Stimulated activated CD8-positive, alpha-beta memory T cell treated with anti-CD3 and anti-CD28 coated beads, Interleukin-15, amount 100 ng/mL, for 24 hours (primary cell): ENCODE results near the gene DAG1.
"Not testable (repeated sequence)": the region's sequence is repeated elsewhere in the genome, so short reads cannot be mapped to it uniquely, and the experiment has no call there.

Experiments used
- DNase-seq: peaks from one replicate; pipeline ENCODE4 v3.0.0-alpha.2; 2020; ENCODE audit warnings: low read depth

The DAG1 gene

DNA sequence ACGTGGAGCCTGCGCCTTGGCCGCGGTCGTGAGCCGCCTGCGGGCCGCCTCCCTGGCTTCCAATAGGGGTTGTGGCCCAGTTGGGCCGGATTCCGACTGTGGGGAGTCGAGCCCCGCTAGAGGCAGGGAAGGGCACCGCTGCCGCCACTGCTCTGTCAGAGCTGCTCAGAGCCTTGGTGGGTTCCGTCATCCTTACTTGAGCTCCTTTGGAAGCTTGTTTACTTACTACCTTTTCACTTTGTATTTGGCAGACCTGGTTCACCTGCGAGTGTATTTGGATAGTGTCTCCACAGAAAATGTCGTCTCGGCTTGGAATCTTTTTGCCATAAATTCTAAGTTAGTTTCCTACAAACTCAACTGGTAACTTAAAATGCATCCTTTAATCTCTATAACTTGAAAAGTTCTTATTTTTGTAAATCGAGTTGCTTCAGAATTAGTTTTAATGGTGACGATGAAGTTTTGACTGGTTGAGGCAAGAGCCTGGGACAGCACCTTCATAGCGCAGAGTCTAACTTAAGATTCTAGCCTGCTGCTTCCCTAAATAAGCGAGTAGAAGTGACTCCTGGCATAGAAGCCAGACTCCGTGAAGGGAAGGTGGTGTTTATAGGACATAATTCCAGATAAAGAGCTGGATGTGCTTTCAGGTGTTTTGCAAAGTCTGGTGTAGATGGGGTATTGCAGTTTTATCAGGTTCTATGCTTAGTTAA lies 800 bp downstream of the DAG1 start:
- DNase-seq, result no peak

DNA sequence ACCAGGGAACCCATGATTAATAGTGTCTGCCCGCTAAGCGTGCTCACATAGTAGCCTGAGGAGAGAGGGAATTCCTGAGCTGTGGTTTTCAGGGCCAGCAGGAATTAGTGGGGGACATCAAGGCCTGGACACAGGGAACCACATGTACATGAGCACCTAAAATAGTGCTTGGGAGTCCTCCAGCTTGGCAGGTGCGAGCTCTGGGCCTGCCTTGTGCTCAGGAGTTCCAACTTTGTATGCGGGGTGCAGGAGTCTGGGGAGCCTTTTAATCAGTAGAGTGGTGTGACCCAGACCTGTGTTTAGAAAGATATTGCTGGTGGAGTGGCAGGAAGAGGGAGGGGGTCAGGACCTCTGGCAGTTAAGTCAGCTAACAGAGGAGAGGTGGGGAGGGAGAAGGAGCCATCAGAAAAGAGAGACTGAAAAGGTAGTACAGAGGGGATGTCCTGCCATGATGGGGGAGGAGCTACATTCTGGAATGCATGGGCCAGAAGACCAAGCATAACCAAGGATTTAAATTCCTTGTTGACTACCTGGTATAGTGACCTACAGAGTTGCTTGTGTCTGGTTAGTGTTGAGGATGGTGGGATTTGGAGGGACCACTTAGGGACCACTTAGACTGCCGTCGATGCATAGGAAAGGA lies 1.9 kb downstream of the DAG1 start:
- no peak for DNase-seq

DNA sequence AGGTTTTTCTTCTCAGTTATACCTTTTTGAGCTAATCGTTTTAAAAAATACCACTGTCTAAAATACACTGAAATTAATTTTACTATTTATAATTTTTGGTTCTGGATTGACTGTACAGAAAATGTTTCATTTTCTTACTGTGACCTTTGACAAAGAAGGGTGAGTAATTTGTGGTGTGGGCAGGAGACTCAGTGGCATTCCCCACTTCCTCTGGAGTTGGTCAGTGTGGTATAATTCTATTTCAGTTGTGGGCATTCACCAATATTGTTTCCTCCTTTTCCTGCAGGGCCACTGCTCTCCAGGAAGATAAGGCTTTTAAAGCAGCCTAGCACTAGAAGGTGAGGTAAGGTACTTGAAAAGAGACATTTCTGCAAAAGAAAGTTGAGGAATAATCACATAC lies 6.5 kb downstream of the DAG1 start:
- DNase-seq, result no peak

DNA sequence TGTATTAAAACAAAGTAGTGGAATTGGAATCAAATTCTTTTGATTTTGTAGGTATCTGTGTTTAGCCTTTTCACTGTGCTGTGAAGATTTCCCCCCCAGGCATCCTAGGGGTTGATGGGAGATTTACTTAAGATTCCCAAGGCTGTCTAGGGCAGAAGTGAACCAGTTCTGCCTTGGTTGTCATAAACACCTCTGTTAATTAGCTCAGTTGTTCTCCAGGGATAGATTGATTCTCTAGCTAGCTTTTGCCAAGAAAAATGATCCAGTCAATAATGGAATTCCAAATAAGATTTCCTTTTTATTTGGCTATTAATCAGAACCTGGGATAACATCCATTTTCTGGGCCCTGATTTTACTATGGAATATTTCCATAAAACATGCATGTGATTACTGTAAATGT lies 12.7 kb downstream of the DAG1 start:
- DNase-seq, result no peak

DNA sequence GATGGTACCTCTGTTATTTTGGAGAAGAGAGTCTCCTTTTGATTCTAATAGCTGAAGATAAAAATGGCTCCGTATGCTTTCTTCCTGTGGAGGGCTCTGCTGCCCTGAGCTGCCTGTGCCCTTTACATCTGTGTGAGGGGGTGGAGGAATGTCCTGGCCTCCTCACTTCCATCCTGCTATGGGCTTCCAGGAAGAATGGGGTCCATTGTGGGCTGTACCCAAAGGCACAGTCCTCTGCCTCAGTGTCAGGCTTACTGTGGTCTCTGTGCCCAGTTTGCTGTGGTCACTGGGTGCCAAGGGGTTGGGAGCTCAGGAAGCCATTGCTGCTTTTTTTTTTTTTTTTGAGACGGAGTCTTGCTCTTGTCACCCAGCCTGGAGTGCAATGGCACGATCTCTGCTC lies 14.4 kb downstream of the DAG1 start:
- DNase-seq, result no peak

DNA sequence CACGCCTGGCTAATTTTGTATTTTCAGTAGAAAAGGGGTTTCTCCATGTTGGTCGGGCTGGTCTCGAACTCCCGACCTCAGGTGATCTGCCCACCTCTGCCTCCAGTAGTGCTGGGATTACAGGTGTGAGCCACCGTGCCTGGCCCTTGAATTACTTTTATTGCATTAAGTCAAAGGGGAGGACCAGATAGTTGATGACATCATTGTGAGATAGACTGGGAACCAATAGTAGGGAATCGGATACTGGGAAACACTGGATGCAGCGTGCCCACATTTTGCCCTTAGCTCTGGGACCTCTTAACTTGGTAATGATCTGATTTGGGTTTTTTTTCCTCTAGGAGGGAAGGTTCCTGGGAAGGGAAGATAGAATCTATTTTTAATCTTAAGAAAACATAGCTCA lies 19.2 kb downstream of the DAG1 start:
- DNase-seq, result no peak

DNA sequence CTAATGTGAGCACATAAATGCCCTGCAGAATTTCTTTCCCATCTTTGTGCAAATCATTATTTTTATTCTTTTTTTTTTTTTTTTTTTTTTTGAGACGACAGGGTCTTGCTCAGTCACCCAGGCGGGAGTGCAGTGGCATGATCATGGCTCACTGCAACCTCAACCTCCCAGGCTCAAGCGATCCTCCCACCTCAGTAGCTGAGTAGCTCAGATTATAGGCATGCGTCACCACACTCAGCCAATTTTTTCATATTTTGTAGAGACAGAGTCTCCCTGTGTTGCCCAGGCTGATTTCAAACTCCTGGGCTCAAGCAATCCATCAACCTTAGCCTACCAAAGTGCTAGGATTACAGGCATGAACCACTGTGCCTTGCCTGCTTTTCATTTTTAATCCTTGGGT lies 22.9 kb downstream of the DAG1 start:
- no peak for DNase-seq

DNA sequence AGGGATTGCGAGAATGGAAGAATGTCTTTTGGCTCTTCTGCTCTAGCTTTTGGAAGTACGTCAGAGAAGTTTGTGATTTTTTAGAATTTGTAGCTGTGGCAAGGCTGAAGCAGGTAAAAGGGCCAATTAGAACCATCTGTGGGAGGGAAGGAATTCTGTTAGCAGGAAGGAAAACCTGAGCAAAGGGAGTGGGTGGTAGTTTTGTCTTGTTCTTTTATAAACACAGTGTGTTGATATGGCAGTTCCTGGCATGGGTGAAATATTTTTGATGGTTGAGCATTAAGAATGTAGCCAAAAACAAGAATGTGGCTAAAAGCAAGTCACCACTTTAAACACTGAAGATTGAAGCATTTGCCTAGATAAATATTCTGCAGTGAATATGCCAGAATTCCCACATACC lies 23.8 kb downstream of the DAG1 start:
- DNase-seq, result no peak

DNA sequence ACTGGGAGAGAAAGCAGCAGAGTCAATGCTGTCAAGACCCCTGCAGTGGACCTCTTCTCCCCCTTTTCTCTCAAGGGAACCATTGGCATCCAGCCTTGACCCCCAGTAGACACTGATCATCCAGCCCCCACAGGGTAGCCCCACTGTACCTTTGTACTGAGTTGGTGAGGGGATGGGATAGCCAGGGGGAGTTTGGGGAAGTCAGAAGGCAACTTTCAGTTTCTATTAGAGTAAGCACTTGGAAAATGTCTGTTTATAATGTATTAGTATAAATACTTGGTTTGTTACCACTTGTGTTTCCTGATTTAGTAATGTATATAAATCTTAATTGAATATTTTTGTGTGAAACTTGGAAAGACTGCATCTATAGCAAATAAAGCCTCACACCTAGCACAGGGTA lies 25.0 kb downstream of the DAG1 start:
- DNase-seq, result no peak

DNA sequence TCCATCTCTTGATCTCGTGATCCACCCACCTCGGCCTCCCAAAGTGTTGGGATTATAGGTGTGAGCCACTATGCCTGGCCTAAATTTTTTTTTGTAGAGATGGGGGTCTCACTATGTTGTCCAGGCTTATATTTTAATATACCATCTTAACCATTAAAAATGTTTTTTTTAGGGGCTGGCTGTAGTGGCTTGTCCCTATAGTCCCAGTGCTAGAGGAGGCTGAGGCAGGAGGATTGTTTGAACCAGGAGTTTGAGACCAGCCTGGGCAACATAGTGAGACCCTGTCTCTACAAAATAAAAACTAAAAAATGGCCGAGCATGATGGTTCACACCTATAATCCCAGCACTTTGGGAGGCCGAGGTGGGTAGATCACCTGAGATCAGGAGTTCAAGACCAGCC lies 26.8 kb downstream of the DAG1 start:
- DNase-seq, result not testable (repeated sequence)

DNA sequence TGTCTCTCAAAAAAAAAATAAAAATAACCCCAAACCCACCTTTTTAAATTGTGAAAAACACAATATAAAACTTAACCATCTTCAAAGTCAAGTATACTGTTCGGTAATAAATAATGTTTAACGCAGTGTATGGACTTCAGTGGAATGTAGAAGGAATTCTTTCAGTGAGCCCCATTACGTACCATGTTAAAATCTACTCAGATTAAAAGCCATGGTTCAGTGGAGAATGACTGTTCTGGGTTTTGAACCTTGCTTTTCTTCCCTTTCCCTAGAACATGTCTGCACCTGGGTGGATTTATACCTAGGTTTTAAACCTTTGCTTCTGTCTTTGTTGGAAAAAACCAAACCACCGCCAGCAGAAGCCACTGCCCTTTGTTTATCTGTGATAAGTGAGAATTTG lies 27.5 kb downstream of the DAG1 start:
- DNase-seq, result no peak

DNA sequence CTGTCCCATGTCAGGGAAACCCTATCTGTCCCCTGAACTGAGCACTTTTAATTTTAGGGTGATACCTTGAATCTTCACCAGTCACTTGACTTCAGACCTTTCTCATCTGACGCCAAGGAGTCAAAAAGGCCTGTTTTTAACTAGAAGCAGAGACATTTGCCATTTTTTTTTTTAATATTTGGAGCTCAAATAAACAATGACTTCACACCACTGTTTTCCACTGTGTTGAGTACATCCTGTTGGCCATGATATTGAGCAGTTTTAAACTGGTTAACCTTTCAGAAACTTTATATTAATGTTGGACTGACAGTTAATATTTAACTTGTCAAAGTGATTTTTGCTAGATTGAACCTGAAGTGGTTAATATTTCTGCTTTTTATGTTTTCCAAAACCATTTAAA lies 28.2 kb downstream of the DAG1 start:
- no peak for DNase-seq

DNA sequence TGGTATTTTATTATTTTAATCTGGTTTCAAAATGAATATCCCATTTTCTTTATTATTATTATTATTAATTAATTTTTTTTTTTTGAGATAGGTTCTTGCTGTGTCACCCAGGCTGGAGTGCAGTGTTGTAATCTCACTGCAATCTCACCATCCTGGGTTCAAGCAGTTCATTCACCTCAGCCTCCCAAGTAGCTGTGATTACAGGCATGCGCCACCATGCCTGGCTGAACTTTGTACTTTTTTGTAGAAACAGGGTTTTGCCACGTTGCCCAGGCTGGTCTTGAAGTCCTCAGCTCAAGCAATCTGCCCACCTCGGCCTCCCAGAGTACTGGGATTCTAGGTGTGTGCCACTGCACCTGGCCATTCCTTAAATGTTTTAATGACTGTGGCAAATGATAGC lies 28.6 kb downstream of the DAG1 start:
- no peak for DNase-seq

DNA sequence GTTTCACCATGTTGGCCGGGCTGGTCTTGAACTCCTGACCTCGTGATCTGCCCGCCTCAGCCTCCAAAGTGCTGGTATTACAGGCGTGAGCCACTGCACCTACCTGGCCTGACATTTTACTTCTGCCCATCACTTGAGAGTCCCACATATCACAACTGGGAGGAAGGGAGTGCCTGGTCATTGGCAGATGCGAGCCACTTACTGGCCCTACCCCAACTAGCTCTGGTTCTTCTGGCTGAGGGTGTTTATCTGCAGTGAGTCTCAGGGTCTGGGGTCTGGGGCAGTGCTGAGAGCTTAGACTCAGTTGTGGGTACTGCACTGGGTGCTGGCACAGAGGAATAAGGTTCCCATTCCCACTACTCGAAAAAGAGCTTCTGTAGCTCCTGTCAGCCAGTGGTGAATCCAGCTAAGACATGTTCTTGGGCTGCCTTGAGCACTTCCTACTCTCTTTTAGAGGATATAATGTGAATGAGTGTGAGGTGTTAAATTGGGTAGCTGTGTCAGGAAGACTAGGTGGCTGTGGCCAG lies 30.2 kb downstream of the DAG1 start:
- DNase-seq, result no peak

DNA sequence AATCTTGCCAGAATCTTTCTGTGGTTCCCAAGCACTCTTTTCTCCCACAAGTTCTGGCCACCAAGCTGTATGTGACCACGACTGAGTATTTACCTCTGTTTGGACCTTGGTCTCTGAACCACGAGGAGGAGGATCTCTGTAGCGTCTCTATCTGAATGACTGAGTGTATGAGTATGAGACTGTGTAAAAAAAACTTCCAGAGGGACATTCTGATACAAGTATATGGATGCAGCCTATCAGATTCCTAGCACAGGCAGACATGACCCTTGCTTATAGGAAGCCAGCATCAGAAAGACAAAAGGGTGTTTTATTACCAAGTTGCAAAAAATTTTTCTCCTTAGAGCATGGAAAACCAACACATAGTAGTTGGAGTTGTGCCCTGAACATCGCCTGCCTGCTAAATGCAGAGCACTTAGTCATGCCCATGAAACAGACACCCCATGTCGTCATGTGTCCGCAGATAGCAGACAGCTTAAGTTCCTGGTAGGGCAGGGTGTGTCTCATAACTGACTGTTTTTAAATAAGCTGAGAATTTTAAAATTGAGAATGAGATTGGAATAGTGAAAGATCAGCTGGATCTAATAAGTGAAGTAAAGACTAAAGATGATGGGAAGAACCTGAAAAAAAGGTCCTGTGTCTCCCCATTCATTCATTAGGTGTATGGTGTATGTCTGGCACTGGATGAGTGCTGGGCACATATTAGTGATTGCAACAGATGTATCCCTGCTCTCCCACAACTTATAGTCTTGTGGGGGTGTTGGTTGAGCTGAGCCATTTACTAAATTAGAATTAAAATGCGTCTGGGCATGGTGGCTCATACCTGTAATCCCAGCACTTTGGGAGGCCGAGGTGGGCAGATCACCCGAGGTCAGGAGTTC lies 30.9 kb downstream of the DAG1 start:
- DNase-seq, result no peak

DNA sequence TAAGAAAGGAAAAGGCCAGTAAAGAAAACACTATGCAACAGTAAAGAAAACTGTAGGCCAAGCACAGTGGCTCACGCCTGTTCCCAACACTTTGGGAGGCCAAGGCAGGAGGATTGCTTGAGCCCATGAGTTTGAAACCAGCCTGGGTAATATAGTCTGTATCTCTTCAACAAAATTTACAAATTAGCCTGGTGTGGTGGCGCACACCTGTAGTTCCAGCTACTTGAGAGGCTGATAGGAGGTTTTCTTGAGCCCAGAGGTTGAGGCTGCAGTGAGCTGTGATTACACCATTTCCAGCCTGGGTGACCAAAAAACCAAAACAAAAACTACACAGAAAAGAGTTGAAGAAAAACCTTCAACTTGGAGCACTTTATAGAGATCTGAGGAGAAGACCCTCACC lies 31.8 kb downstream of the DAG1 start:
- no peak for DNase-seq

DNA sequence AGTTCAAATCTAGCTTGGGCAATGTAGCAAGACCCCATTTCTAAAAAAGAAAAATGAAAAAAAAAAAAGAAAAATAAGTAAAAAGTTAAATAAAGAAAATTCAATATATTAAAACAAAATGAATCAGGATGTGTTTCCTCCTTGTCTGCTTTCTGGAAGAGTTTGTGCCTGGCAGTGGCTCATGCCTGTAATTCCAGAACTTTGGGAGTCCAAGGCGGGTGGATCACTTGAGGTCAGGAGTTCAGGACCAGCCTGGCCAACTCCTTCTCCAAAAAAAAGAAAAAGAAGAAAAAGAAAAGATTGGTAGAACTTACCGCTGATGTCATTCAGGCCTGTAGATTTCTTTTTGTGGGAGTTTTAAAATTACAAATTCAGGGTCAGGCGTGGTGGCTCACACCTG lies 36.8 kb downstream of the DAG1 start:
- no peak for DNase-seq

DNA sequence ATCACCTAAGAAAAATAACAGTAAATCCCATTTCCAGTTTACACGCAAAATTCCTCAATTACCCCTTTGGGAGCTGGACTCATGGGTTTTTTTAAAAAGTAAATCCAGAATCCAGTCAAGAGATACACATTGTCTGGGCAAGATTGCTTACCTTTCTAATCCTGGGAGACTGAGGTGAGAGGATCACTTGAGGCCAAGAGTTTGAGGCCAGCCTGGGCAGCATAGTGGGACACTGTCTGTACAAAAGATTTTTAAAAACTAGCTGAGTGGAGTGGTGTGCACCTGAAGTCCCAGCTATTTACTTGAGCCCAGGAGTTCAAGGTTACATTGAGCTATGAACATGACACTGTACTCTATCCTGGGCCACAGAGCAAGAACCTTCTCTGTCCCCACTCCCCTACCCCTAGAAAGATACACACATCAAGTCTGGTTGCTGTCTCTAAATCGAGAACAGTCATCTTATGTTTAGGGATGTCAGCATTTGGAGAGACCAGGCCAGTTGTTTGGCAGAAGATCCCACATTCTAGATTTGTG lies 39.0 kb downstream of the DAG1 start:
- DNase-seq, result no peak

DNA sequence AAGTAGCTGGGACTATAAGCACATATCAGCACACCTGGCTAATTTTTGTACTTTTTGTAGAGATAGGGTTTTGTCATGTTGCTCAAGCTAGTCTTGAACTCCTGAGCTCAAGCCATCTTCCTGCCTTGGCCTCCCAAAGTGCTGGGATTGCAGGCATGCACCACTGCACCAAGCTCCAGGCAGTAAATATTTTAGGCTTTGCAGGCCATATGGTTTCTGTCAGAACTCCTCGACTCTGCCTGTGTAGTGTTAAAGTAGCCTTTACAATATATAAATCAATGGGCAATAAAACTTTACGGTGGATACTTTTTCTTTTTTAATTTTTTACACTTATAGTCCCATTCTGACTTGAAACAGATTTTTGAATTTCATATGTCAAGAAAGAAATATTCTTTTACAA lies 41.6 kb downstream of the DAG1 start:
- DNase-seq, result no peak

DNA sequence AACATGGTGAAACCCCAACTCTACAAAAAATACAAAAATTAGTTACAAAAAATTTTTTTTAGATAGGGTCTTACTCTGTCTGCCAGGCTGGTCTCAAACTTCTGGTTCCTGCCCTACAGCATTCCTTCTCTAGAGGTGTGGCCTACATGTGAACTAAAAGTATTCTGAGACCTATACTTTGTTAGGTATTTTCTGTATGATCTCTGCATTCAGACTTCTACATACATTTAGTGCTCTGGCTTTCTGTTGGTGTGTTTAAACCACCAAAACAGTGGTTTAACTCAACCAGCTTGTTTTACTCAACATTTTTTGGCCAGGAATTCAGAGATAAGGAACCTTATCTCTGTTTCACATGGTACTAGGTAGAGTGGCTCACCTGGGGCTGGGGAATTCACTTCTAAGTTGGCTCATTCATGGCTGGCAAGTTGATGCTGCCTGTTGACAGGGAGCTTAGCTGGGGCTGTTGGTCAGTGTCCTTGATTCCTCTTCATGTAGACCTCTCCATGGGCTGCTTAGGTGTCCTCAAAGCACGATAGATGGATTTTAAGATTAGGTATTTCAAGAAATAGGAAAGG lies 42.8 kb downstream of the DAG1 start:
- DNase-seq, result no peak

DNA sequence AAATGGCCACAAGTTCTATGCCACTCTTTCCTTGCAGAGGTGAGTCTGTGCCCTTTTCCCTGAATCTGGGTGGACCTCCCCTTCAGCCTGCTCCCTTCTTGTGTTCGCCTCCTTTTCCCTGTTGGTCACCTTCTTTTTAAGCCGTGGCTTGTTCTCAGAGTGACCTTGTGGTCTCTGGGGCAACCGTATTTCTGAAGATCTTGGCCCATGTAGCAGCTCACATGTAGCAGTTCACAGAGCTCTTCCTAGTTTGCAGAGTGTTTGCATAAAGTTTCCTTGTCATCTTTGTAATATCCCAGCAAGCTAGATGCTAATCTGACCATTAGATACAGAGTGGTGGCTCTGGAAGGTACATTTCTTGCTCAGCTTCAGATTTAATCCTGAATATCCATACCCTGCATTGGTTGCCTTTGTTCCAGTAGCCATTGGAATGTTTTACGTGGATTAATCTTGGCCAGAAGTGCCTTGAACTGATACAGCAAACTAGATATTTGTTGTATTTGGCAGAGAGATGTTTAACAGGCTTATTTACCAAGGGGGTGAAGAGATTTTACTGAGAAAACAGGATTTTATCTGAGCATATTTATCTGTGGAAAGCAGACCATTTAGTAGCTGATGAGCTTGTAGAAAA lies 43.5 kb downstream of the DAG1 start:
- DNase-seq, result no peak

DNA sequence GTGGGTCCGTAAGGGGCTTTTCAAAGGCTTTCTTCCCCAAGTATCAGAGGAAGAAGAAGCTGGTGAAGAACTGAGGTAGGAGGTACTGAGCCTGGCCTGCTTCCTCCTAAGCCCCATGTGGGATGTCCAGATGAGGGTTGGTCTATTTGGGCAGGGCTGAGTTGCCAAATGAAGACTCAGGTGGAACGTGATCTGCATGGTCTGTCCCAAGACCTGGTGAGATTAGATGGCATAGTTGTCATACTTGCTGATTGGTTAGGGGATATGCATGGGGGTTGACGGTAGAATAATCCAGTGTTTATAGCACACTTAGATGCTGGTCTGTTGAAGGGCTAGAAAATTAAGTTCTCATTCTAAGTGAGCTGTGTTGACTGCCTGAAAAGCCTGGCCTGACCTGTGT lies 47.9 kb downstream of the DAG1 start:
- no peak for DNase-seq
